Fibroblast of lung (primary cell): ENCODE data around the gene SLC13A3.

Experiments used
- CTCF ChIP-seq, 2 donors: IDR thresholded peaks in 1 of 2; conservative IDR thresholded peaks in 1 of 2; 1 replicate in 1 of 2; 2 replicates in 1 of 2; pipeline ENCODE4 v1.5.1; 2011 to 2012; ENCODE audit warnings: low read length in 2 of 2, control low read depth in 1 of 2, inconsistent platforms in 1 of 2, low read depth in 1 of 2, mild to moderate bottlenecking in 1 of 2
- EZH2 ChIP-seq: IDR thresholded peaks from 2 replicates; pipeline ENCODE4 v1.5.1; 2012; ENCODE audit warnings: low read length, control low read depth, mild to moderate bottlenecking; ENCODE audit errors: missing control alignments

DNA sequence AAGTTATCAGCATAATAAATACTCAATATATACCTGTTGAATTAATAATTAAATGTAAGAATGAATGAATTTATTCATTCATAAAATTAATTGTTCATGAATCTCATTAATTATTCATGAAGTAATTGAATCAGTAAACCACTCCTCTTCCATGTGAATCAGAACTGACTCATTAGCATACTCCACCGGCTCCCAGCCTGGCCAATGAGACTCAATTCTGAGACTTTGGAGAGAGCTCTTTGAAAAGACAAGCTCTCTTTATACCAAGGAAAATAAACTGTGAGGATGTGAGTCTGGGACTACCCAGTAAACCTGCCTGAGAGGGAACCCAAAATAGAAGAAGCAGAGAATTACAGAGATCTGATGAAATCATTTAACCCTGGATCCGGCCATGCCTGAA lies 49.8 kb upstream of the SLC13A3 start:
- TF ChIP-seq CTCF (conservative IDR thresholded peaks at IDR 0.05 in 1 of 2, IDR thresholded peaks at IDR 0.05 in 1 of 2; ENCODE audit: low read depth in 1 of 2, low read length in 2 of 2) (no peak), EZH2 (no peak)
